Tibial artery (tissue), 4 donors: ENCODE measurements around the gene EAF2.

Source experiments
- DNase-seq, 2 donors: peaks; one replicate each; pipeline ENCODE4 v3.0.0-alpha.2; 2019
- H3K27ac ChIP-seq, 2 donors: fragments of 200-600 bp; sonication (generic) in 1 of 2; 1 replicate in 1 of 2; 2 replicates in 1 of 2; pipeline ENCODE4 v1.5.1; 2018 to 2019; ENCODE audit warnings: mild to moderate bottlenecking in 1 of 2
- H3K27me3 ChIP-seq, 2 donors: fragments of 200-600 bp; sonication (generic) in 1 of 2; one replicate each; pipeline versions ENCODE4 v1.5.1 to v1.6.0; 2016 to 2019
- H3K36me3 ChIP-seq, 3 donors: fragments of 200-600 bp; sonication (generic) in 2 of 3; one replicate each; pipeline ENCODE4 v1.5.1; 2016 to 2019; ENCODE audit warnings: mild to moderate bottlenecking in 2 of 3
- H3K4me1 ChIP-seq, 4 donors: fragments of 200-600 bp; sonication (generic) in 2 of 4; 1 replicate in 3 of 4; 2 replicates in 1 of 4; pipeline ENCODE4 v1.5.1; 2016 to 2019
- H3K4me3 ChIP-seq, 2 donors: fragments of 200-600 bp; sonication (generic) in 1 of 2; 1 replicate in 1 of 2; 2 replicates in 1 of 2; pipeline ENCODE4 v1.5.1; 2018 to 2019; ENCODE audit warnings: mild to moderate bottlenecking in 2 of 2
- H3K9me3 ChIP-seq, 3 donors: fragments of 200-600 bp; sonication (generic) in 1 of 3; one replicate each; pipeline ENCODE4 v1.5.1; 2016 to 2019
- CTCF ChIP-seq, 2 experiments: fragments of 200-600 bp in 1 of 2; fragments of 450-650 bp in 1 of 2; IDR thresholded peaks; one replicate each; pipeline ENCODE4 v1.5.1; 2017 to 2019; ENCODE audit warnings: antibody characterized with exemption in 2 of 2, mild to moderate bottlenecking in 1 of 2, moderate library complexity in 1 of 2
- intact Hi-C: fragments of 100-400 bp; cut with DNase I; formaldehyde crosslinking; loops from one replicate; pipeline ENCODE4 v1.15.0; 2023; ENCODE audit warnings: low total_unique reads

The EAF2 gene

GRCh38 chr3:121834671-121835464 lies at the start of gene EAF2, which contains the start of gene IQCB1:
EAF2 (plus strand) TSS chr3:121835209; CDS start chr3:121835286, 77 bp downstream.
IQCB1 (minus strand) TSS chr3:121835060; CDS start chr3:121828960, 6,100 bp downstream.
- H3K36me3 ChIP-seq: no peaks in the 10 kb centered on the region
- H3K4me3 ChIP-seq: peak within 1 kb of the TSS; percentile 72 to 85
- intact Hi-C loops: loop anchor here (5.0 kb wide), 1 partner anchor 288 kb away; the partner anchor contains the start of gene POLQ
- no peaks in the 10 kb centered on the region for H3K27me3 ChIP-seq
- peak; percentile 96 to 97 for DNase-seq
- peak within 1 kb of the TSS; percentile 85 to 86 for H3K27ac ChIP-seq
- TF ChIP-seq CTCF (IDR thresholded peaks at IDR 0.05): no peak
- peaks cover 0 to 25% (median 14%) of the 10 kb centered on the region in 4 donors for H3K4me1 ChIP-seq
- H3K9me3 ChIP-seq: no peaks in the 10 kb centered on the region

- TF ChIP-seq CTCF (IDR thresholded peaks at IDR 0.05): no peak
- DNase-seq: no peak
- intact Hi-C loops: no loop called here
- Histone ChIP-seq H3K4me3 (no peak overlapping the region), H3K27ac (no peak overlapping the region), H3K36me3 (peaks cover 36 to 68% (median 67%) of the 10 kb centered on the region in 3 donors), H3K27me3 (no peaks in the 10 kb centered on the region), H3K9me3 (no peaks in the 10 kb centered on the region), H3K4me1 (no peaks in the 10 kb centered on the region)
Measured at GRCh38 chr3:121786485-121786884, 48.5 kb upstream of the EAF2 start.

- no peak for TF ChIP-seq CTCF (IDR thresholded peaks at IDR 0.05)
- Histone ChIP-seq H3K36me3 (peaks cover 27 to 50% (median 32%) of the 10 kb centered on the region in 3 donors), H3K4me1 (no peaks in the 10 kb centered on the region), H3K27ac (no peak overlapping the region), H3K27me3 (no peaks in the 10 kb centered on the region), H3K9me3 (no peaks in the 10 kb centered on the region), H3K4me3 (no peak overlapping the region)
- intact Hi-C loops: no loop called here
- no peak for DNase-seq
Measured at GRCh38 chr3:121793078-121793477, 41.9 kb upstream of the EAF2 start.

- no peak overlapping the region for H3K27ac ChIP-seq
- no peaks in the 10 kb centered on the region for H3K4me1 ChIP-seq
- H3K36me3 ChIP-seq: peaks cover 16 to 38% (median 18%) of the 10 kb centered on the region in 3 donors
- no peaks in the 10 kb centered on the region for H3K9me3 ChIP-seq
- no peaks in the 10 kb centered on the region for H3K27me3 ChIP-seq
- intact Hi-C loops: no loop called here
- no peak for TF ChIP-seq CTCF (IDR thresholded peaks at IDR 0.05)
- DNase-seq: no peak
- H3K4me3 ChIP-seq: no peak overlapping the region
Measured at GRCh38 chr3:121794264-121794983, 40.6 kb upstream of the EAF2 start.

DNA sequence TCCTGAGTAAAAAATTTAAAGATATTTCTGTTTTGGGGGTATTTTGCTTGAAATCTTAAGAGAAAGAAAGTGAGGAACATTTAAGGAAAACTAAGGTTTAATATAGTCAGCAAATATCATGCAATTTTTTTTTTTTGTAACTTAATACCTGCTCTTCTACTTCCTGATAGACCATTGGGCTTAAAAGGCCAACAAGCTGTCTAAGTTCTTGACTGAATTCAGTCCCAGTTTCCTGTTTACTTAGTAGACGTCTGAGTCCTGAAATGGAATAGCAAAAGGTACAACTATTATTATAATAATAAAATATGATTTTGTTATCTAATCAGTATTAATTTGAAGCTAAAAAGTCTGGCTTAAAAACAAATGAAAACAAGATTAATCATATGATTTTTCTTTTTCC lies 38.0 kb upstream of the EAF2 start:
- H3K9me3 ChIP-seq: no peaks in the 10 kb centered on the region
- no peaks in the 10 kb centered on the region for H3K4me1 ChIP-seq
- intact Hi-C loops: no loop called here
- H3K27me3 ChIP-seq: no peaks in the 10 kb centered on the region
- no peak for TF ChIP-seq CTCF (IDR thresholded peaks at IDR 0.05)
- no peak for DNase-seq
- no peak overlapping the region for H3K27ac ChIP-seq
- H3K4me3 ChIP-seq: no peak overlapping the region
- H3K36me3 ChIP-seq: peaks cover 0 to 20% (median 6%) of the 10 kb centered on the region in 3 donors
